HEK293T (cell line): ENCODE results near the gene CAPZB.

Source experiments
- CTCF ChIA-PET: fragments of 350-600 bp; formaldehyde crosslinking; extraction: SDS; loops from one replicate; lab custom pipeline; 2021; ENCODE audit warnings: antibody characterized with exemption, inconsistent platforms; lab: Yijun Ruan, JAX
- POLR2A ChIA-PET: fragments of 350-600 bp; formaldehyde crosslinking; extraction: SDS; loops from one replicate; lab custom pipeline; 2020; ENCODE audit warnings: antibody characterized with exemption, inconsistent platforms; lab: Yijun Ruan, JAX
- DNase-seq: peaks from one replicate; pipeline ENCODE4 v3.0.0; 2012; ENCODE audit warnings: mixed read lengths; ENCODE audit errors: extremely low spot score
- ARNT ChIP-seq: fragments of 450-650 bp; IDR thresholded peaks from 2 replicates; pipeline ENCODE4 v1.6.1; 2017; ENCODE audit warnings: mild to moderate bottlenecking
- BHLHE40 ChIP-seq: fragments of 450-650 bp; IDR thresholded peaks from 2 replicates; pipeline ENCODE4 v1.6.1; 2016; ENCODE audit warnings: mild to moderate bottlenecking, moderate library complexity, borderline replicate concordance
- CTBP1 ChIP-seq: fragments of 450-650 bp; IDR thresholded peaks from 2 replicates; pipeline ENCODE4 v1.6.1; 2016; ENCODE audit warnings: borderline replicate concordance
- ELF4 ChIP-seq: fragments of 450-650 bp; IDR thresholded peaks from 2 replicates; pipeline ENCODE4 v1.6.1; 2017; ENCODE audit warnings: antibody characterized with exemption
- FOXA1 ChIP-seq: fragments of 450-650 bp; IDR thresholded peaks from 2 replicates; pipeline ENCODE4 v1.6.1; 2016; ENCODE audit warnings: mild to moderate bottlenecking
- FOXK2 ChIP-seq: fragments of 450-650 bp; IDR thresholded peaks from 2 replicates; pipeline ENCODE4 v1.6.1; 2016; ENCODE audit warnings: mild to moderate bottlenecking
- FOXM1 ChIP-seq: fragments of 450-650 bp; IDR thresholded peaks from 2 replicates; pipeline ENCODE4 v1.6.1; 2017; ENCODE audit warnings: mild to moderate bottlenecking, borderline replicate concordance
- HDGF ChIP-seq: fragments of 450-650 bp; IDR thresholded peaks from 2 replicates; pipeline ENCODE4 v1.6.1; 2017; ENCODE audit warnings: antibody characterized with exemption, borderline replicate concordance
- L3MBTL2 ChIP-seq: fragments of 450-650 bp; conservative IDR thresholded peaks from 2 replicates; pipeline ENCODE4 v1.6.1; 2016; ENCODE audit warnings: mild to moderate bottlenecking
- LEF1 ChIP-seq: fragments of 450-650 bp; IDR thresholded peaks from 2 replicates; pipeline ENCODE4 v1.6.1; 2017; ENCODE audit warnings: mild to moderate bottlenecking, borderline replicate concordance
- NFRKB ChIP-seq: fragments of 450-650 bp; IDR thresholded peaks from 2 replicates; pipeline ENCODE4 v1.6.1; 2016; ENCODE audit warnings: mild to moderate bottlenecking, moderate library complexity
- PKNOX1 ChIP-seq: fragments of 450-650 bp; IDR thresholded peaks from 2 replicates; pipeline ENCODE4 v1.6.1; 2016
- SP1 ChIP-seq: fragments of 450-650 bp; IDR thresholded peaks from 2 replicates; pipeline ENCODE4 v1.6.1; 2017
- SUZ12 ChIP-seq: fragments of 450-650 bp; IDR thresholded peaks from 2 replicates; pipeline ENCODE4 v1.6.1; 2016; ENCODE audit warnings: mild to moderate bottlenecking
- TARDBP ChIP-seq: fragments of 450-650 bp; IDR thresholded peaks from 2 replicates; pipeline ENCODE4 v1.6.1; 2016
- ZNF384 ChIP-seq: fragments of 450-650 bp; IDR thresholded peaks from 2 replicates; pipeline ENCODE4 v1.6.1; 2016

The CAPZB gene

DNA sequence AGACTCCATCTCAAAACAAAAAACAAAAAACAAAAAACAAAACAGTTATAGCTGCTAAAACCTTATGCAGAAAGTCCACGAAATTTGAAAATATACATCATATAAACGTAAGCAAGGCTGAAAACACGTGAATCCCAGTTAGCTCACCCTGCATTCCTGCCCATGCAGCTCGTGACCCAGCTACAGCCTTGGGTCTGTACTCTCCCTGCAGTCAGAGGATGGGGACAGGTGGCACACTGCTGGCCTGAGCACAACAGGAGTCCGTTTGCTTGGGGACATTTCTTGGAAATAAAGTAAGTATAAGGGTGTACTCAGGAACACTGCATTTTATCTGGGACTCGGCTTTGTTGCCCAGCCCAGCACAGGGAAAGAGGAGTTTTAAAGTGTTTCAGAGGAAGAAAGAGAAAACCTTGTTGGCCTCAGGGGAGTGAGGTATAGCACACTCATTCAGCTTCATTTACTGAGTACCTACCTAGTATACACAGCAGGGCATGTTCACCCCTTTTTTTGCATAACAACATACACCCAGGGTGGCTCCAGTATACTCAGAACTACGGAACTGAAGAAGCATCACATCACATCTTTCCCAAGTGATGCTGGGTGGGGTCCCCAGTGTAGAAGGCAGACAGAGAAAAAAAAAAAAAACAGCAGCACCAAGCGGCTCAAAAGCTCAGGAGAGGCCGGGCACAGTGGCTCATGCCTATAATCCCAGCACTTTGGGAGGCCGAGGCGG, 44.1 kb downstream of the CAPZB start:
- no peak for TF ChIP-seq ELF4
- TF ChIP-seq BHLHE40, result no peak
- no peak for DNase-seq
- CTCF ChIA-PET, result interaction anchor here (0.6 to 0.7 kb wide), 2 partner anchors 35 to 61 kb away, joined by 4 read pairs; no protein-coding TSS in a partner anchor
- POLR2A ChIA-PET, result no interaction called here

DNA sequence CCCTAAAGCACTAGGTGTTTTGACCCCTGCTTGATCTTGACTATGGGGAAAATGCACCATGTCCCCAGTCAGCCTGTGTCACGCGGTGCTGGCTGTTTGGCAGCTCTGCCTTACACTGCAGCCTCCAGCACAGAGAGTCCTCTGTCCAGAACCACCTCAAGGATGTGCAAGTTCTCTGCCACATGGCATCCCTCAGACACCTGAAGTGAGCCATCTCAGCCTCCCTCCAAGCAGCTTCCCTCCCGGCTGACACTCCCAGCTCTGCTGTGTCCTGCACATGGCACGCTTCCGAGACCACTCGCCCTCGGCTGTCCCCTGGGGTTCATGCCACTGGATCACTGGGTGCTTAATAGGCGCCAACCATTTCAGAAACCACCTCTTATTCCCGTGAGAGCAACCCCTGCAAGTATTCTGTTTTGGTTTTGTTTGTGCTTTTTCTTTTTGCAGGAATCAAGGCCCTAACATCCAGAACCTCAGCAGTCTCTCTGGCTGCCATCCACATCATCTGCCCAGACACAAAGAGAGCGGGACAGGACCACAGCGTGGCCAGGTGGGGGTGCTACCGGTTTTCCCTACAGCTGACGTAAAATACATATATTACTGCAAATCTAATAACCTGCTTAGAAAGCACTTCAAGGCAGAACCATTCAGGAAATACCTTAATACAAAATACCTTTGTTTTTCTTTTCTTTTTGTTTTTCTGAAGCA, 45.7 kb downstream of the CAPZB start:
- POLR2A ChIA-PET, result interaction anchor here (0.8 kb wide), 1 partner anchor 9 kb away, joined by 4 read pairs; no protein-coding TSS in a partner anchor
- CTCF ChIA-PET, result interaction anchor here (0.5 to 0.6 kb wide), 2 partner anchors 34 to 179 kb away, joined by 3 read pairs; no protein-coding TSS in a partner anchor
- DNase-seq, result peak; percentile 33
- TF ChIP-seq HDGF (no peak), LEF1 (no peak), PKNOX1 (no peak), ZNF384 (no peak), CTBP1 (no peak), NFRKB (no peak), FOXA1 (no peak), BHLHE40 (no peak), ARNT (no peak), TARDBP (no peak), SP1 (no peak), L3MBTL2 (no peak), FOXM1 (no peak), ELF4 (no peak), FOXK2 (no peak), SUZ12 (no peak)

- TF ChIP-seq ELF4 (no peak), NFRKB (no peak), SUZ12 (no peak), FOXM1 (no peak), SP1 (no peak), L3MBTL2 (no peak), HDGF (no peak), TARDBP (no peak)
- CTCF ChIA-PET, result no interaction called here
- POLR2A ChIA-PET, result interaction anchor here (0.6 kb wide), 1 partner anchor 74 kb away, joined by 3 read pairs; no protein-coding TSS in a partner anchor
- DNase-seq, result no peak
Measured at GRCh38 chr1:19438516-19439195, 46.7 kb downstream of the CAPZB start.

GRCh38 chr1:19437891-19438294, 47.4 kb downstream of the CAPZB start:
- no peak for DNase-seq
- POLR2A ChIA-PET, result interaction anchor here (0.6 kb wide), 1 partner anchor 75 kb away, joined by 3 read pairs; no protein-coding TSS in a partner anchor
- TF ChIP-seq PKNOX1, result no peak
- TF ChIP-seq CTBP1, result no peak
- no peak for TF ChIP-seq SP1
- TF ChIP-seq FOXM1, result no peak
- CTCF ChIA-PET, result interaction anchor here (0.7 kb wide), 1 partner anchor 182 kb away, joined by 3 read pairs; no protein-coding TSS in a partner anchor

DNA sequence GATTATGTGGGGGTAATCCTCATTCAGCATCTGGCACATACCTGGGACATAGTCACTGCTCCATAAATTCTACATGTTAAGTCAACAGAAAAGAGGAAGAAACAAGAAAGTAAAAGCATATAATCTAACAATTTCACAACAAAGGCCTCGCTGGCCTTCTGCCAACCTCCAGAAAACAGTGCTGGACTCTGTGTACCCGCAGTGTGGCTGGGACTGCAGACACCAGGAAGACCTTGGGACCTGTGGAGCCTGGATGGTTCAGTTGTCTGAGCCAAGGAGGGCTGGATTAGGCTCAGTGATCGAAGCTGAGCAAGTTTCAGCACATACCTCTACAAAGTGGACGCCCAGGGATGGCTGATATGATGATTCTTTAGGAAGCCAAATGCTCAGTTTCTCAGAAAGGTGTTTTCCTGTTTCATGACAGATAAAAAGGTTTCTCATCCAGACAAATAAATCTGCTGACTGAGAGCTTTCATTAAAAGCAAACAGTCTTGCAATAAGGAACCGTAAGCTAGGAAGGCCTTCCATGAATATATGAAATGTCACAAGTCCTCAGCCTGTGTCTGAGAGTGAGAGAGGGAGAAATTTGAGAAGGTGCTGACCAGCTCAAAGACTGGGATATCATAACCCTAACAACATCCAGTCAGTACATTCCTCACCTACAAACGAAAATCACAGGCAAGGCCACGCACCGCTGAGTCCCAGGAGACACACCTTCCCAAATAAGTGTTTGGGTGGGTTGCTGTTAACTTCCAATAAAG, 48.4 kb downstream of the CAPZB start:
- ChIA-PET POLR2A (no interaction called here), CTCF (no interaction called here)
- DNase-seq, result no peak
- TF ChIP-seq L3MBTL2 (no peak), HDGF (no peak), BHLHE40 (no peak), LEF1 (no peak), SUZ12 (no peak), TARDBP (no peak), FOXK2 (no peak), ARNT (no peak), FOXM1 (no peak), NFRKB (no peak), FOXA1 (no peak)

DNA sequence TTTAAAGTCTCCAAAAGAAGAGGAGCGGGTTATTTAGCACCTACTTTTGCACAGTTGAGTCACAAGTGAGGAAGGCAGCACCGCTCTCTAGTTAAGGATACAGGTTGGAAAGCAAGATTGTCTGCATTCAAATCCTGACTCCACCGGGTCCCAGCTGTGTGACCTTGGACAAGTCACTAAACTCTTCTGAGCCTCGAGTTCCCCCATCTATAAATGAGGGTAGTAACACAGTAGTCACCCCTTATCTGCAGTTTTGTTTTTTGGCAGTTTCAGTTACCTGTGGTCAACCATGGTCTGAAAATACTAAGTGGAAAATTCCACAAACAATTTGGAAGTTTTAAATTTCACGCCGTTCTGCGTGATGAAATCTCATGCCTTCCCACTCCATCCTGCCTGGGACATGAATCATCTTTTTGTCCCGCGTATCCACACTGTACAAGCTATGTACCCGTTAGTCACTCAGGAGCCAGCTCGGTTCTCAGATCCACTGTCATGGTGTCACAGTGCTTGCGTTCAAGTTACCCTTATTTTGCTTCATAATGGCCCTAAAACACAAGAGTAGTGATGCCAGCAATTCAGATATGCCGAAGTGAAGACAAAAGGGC, 49.4 kb downstream of the CAPZB start:
- ChIA-PET POLR2A (no interaction called here), CTCF (no interaction called here)
- no peak for DNase-seq
- no peak for TF ChIP-seq FOXA1
- TF ChIP-seq ARNT, result no peak
- no peak for TF ChIP-seq TARDBP
- TF ChIP-seq L3MBTL2, result no peak
- TF ChIP-seq SP1, result no peak
- no peak for TF ChIP-seq FOXM1
- TF ChIP-seq HDGF, result no peak
- no peak for TF ChIP-seq SUZ12
- no peak for TF ChIP-seq CTBP1
- TF ChIP-seq PKNOX1, result no peak
- TF ChIP-seq ELF4, result no peak
- no peak for TF ChIP-seq LEF1
- TF ChIP-seq NFRKB, result no peak
- TF ChIP-seq FOXK2, result no peak
